Islet of Langerhans (tissue), 1 donor: ENCODE results near the gene HHAT.

Experiments
- FAIRE-seq: peaks from one replicate; lab custom pipeline; 2011; peaks lifted over from hg19 to GRCh38; lab: Jason Lieb, UNC

The HHAT gene

GRCh38 chr1:210441028-210441427 lies 112.3 kb downstream of the HHAT start:
- FAIRE-seq: no peak

GRCh38 chr1:210445485-210445884 lies 116.8 kb downstream of the HHAT start:
- no peak for FAIRE-seq

- FAIRE-seq: no peak
Measured at GRCh38 chr1:210445931-210446330, 117.2 kb downstream of the HHAT start.

- no peak for FAIRE-seq
Measured at GRCh38 chr1:210446479-210446878, 117.8 kb downstream of the HHAT start.

GRCh38 chr1:210447456-210448057 lies 118.9 kb downstream of the HHAT start:
- FAIRE-seq: no peak

- FAIRE-seq: peak; percentile 94
Measured at GRCh38 chr1:210448297-210448892, 119.7 kb downstream of the HHAT start.

GRCh38 chr1:210455840-210456603 lies 127.3 kb downstream of the HHAT start:
- FAIRE-seq: no peak

GRCh38 chr1:210456731-210457255 lies 128.1 kb downstream of the HHAT start:
- FAIRE-seq: no peak

- no peak for FAIRE-seq
Measured at GRCh38 chr1:210457568-210457967, 128.9 kb downstream of the HHAT start.

- no peak for FAIRE-seq
Measured at GRCh38 chr1:210464519-210465039, 135.9 kb downstream of the HHAT start.

GRCh38 chr1:210465150-210465549 lies 136.4 kb downstream of the HHAT start:
- FAIRE-seq: no peak

- no peak for FAIRE-seq
Measured at GRCh38 chr1:210467440-210468043, 138.8 kb downstream of the HHAT start.

GRCh38 chr1:210469441-210469840 lies 140.7 kb downstream of the HHAT start:
- no peak for FAIRE-seq

GRCh38 chr1:210475321-210475720 lies 146.6 kb downstream of the HHAT start:
- no peak for FAIRE-seq

GRCh38 chr1:210475806-210476205 lies 147.1 kb downstream of the HHAT start:
- FAIRE-seq: no peak

GRCh38 chr1:210476730-210477129 lies 148.0 kb downstream of the HHAT start:
- no peak for FAIRE-seq

GRCh38 chr1:210477328-210477924 lies 148.7 kb downstream of the HHAT start:
- FAIRE-seq: no peak

- FAIRE-seq: no peak
Measured at GRCh38 chr1:210478820-210479219, 150.1 kb downstream of the HHAT start.

GRCh38 chr1:210482491-210482890 lies 153.8 kb downstream of the HHAT start:
- no peak for FAIRE-seq

GRCh38 chr1:210482945-210483617 lies 154.4 kb downstream of the HHAT start:
- FAIRE-seq: no peak

GRCh38 chr1:210483821-210484220 lies 155.1 kb downstream of the HHAT start:
- no peak for FAIRE-seq

- no peak for FAIRE-seq
Measured at GRCh38 chr1:210487021-210487420, 158.3 kb downstream of the HHAT start.
